SU-DHL-6 (cell line): ENCODE results near the gene ATP5F1D.
A peak's percentile ranks its signal among the peaks of the same experiment; 100 is the strongest.

Experiments used
- H2AFZ ChIP-seq: fragments of 200-600 bp; sonication (generic); 2 replicates; pipeline ENCODE4 v1.6.1; 2014; ENCODE audit warnings: low read depth, mild to moderate bottlenecking, moderate library complexity, mixed read lengths, antibody characterized with exemption, low read length; ENCODE audit not compliant: severe bottlenecking
- H3F3A ChIP-seq: fragments of 200-600 bp; shearing (Covaris generic); 2 replicates; pipeline ENCODE4 v1.6.0; 2016; ENCODE audit warnings: antibody characterized with exemption, mild to moderate bottlenecking; ENCODE audit not compliant: insufficient read depth
- H3K27ac ChIP-seq: fragments of 200-600 bp; sonication (generic); 2 replicates; pipeline ENCODE4 v1.5.1; 2016; ENCODE audit warnings: low read depth, mild to moderate bottlenecking, low read length, moderate library complexity, mixed read lengths
- H3K27me3 ChIP-seq: fragments of 200-600 bp; sonication (generic), shearing (Covaris generic); 2 replicates; pipeline ENCODE4 v1.6.0; 2014; ENCODE audit warnings: mild to moderate bottlenecking, low read length
- H3K36me3 ChIP-seq: fragments of 200-600 bp; sonication (generic); 2 replicates; pipeline ENCODE4 v1.6.1; 2014; ENCODE audit warnings: mild to moderate bottlenecking, low read length, mixed read lengths
- H3K4me2 ChIP-seq: fragments of 300-600, 200-600 bp; shearing (Covaris generic), sonication (generic); 2 replicates; pipeline ENCODE4 v1.6.0; 2014; ENCODE audit warnings: low read length, low read depth, mild to moderate bottlenecking; ENCODE audit not compliant: poor library complexity, severe bottlenecking
- H3K4me3 ChIP-seq: fragments of 200-600 bp; sonication (generic); 2 replicates; pipeline ENCODE4 v1.5.1; 2014; ENCODE audit warnings: antibody characterized with exemption, low read length, mild to moderate bottlenecking, mixed read lengths; ENCODE audit not compliant: insufficient read depth, poor library complexity, severe bottlenecking
- H3K79me2 ChIP-seq: fragments of 200-600 bp; sonication (generic); 2 replicates; pipeline ENCODE4 v1.6.1; 2014; ENCODE audit warnings: mild to moderate bottlenecking, low read length, moderate library complexity; ENCODE audit not compliant: insufficient read depth
- H3K9ac ChIP-seq: fragments of 200-600 bp; sonication (generic); 2 replicates; pipeline ENCODE4 v1.7.0; 2014; ENCODE audit warnings: mild to moderate bottlenecking, low read length
- H3K9me2 ChIP-seq: fragments of 200-600 bp; sonication (generic); replicated peaks from 2 replicates; pipeline ENCODE4 v1.6.1; 2014; ENCODE audit warnings: low read length; ENCODE audit not compliant: insufficient read depth
- H3K9me3 ChIP-seq: fragments of 200-600 bp; sonication (generic); 2 replicates; pipeline ENCODE4 v1.6.1; 2014; ENCODE audit warnings: low read length, mixed read lengths; ENCODE audit not compliant: insufficient read depth
- H4K20me1 ChIP-seq: fragments of 200-600 bp; sonication (generic); 2 replicates; pipeline ENCODE4 v1.6.1; 2014; ENCODE audit warnings: low read depth, mild to moderate bottlenecking, antibody characterized with exemption, low read length, moderate library complexity, mixed read lengths
- CTCF ChIP-seq: fragments of 200-600 bp; sonication (generic); IDR thresholded peaks from one replicate; pipeline ENCODE4 v1.5.1; 2017; ENCODE audit warnings: antibody characterized with exemption, mild to moderate bottlenecking, low read length, moderate library complexity; ENCODE audit not compliant: insufficient read depth, poor library complexity, severe bottlenecking
- EZH2phosphoT487 ChIP-seq: fragments of 200-600 bp; sonication (generic), shearing (Covaris generic); conservative IDR thresholded peaks from 2 replicates; pipeline ENCODE4 v1.6.1; 2018; ENCODE audit warnings: mild to moderate bottlenecking, antibody characterized with exemption, low read length, moderate library complexity, mixed read lengths

Gene ATP5F1D

GRCh38 chr19:1222394-1222793, 19.2 kb upstream of the ATP5F1D start:
- Histone ChIP-seq H3K9ac (no peak overlapping the region), H2AFZ (no peak overlapping the region), H3F3A (no peaks in the 10 kb centered on the region), H3K4me2 (no peak overlapping the region), H3K4me3 (no peak overlapping the region), H3K27me3 (no peaks in the 10 kb centered on the region), H3K36me3 (no peaks in the 10 kb centered on the region), H3K79me2 (no peaks in the 10 kb centered on the region), H3K9me2 (no peaks in the 10 kb centered on the region), H4K20me1 (no peaks in the 10 kb centered on the region), H3K27ac (no peak overlapping the region), H3K9me3 (no peaks in the 10 kb centered on the region)
- no peak for TF ChIP-seq CTCF
- TF ChIP-seq EZH2phosphoT487, result no peak

GRCh38 chr19:1223018-1223855, 18.3 kb upstream of the ATP5F1D start:
- Histone ChIP-seq H3K27ac (no peak overlapping the region), H4K20me1 (no peaks in the 10 kb centered on the region), H3K4me3 (no peak overlapping the region), H3K9me3 (no peaks in the 10 kb centered on the region), H3K79me2 (no peaks in the 10 kb centered on the region), H3K27me3 (no peaks in the 10 kb centered on the region), H2AFZ (no peak overlapping the region), H3K9me2 (no peaks in the 10 kb centered on the region), H3F3A (no peaks in the 10 kb centered on the region), H3K4me2 (no peak overlapping the region), H3K36me3 (no peaks in the 10 kb centered on the region), H3K9ac (no peak overlapping the region)
- no peak for TF ChIP-seq EZH2phosphoT487
- peak; percentile 49 for TF ChIP-seq CTCF

GRCh38 chr19:1224047-1224825, 17.3 kb upstream of the ATP5F1D start:
- TF ChIP-seq CTCF, result no peak
- TF ChIP-seq EZH2phosphoT487, result no peak
- Histone ChIP-seq H3K9ac (no peak overlapping the region), H2AFZ (no peak overlapping the region), H3K79me2 (no peaks in the 10 kb centered on the region), H4K20me1 (no peaks in the 10 kb centered on the region), H3K9me3 (no peaks in the 10 kb centered on the region), H3K36me3 (no peaks in the 10 kb centered on the region), H3F3A (no peaks in the 10 kb centered on the region), H3K27me3 (no peaks in the 10 kb centered on the region), H3K9me2 (no peaks in the 10 kb centered on the region), H3K27ac (no peak overlapping the region), H3K4me2 (no peak overlapping the region), H3K4me3 (no peak overlapping the region)
